Adrenal gland (tissue), 5 donors: ENCODE measurements around the gene FURIN.

Source experiments
- POLR2A ChIP-seq, 2 donors: fragments of 450-650 bp; IDR thresholded peaks; one replicate each; pipeline ENCODE4 v1.6.1; 2017; ENCODE audit warnings: antibody characterized with exemption in 2 of 2, mild to moderate bottlenecking in 2 of 2, moderate library complexity in 1 of 2
- TF ChIP-seq, protein P1 (sequence below), 6 experiments: fragments of 450-650 bp in 4 of 6; fragments of 200-600 bp in 2 of 6; sonication (generic) in 1 of 6; IDR thresholded peaks; 1 replicate in 5 of 6; 2 replicates in 1 of 6; pipeline versions ENCODE4 v1.5.1 to v1.8.0; 2016 to 2021; ENCODE audit warnings: antibody characterized with exemption in 6 of 6, mild to moderate bottlenecking in 2 of 6, moderate library complexity in 1 of 6
- donor health status: DM: no; HTN: no; CAD: no.

DNA sequence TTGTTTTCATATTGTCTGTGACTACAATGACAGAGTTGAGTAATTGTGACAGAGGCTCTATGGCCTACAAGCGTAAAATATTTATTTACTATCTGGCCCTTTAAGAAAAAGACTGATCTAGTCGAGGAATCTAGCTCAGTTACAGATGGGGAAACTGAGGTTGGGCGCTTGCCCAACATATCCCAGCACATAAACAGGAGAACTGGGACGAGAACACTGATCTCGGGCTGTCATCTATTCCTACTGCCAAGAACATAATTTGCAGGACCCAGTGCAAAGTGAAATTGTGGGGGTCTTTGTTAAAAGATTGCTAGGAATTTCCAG is 17.9 kb downstream of the FURIN start:
- TF ChIP-seq, protein P1, sequence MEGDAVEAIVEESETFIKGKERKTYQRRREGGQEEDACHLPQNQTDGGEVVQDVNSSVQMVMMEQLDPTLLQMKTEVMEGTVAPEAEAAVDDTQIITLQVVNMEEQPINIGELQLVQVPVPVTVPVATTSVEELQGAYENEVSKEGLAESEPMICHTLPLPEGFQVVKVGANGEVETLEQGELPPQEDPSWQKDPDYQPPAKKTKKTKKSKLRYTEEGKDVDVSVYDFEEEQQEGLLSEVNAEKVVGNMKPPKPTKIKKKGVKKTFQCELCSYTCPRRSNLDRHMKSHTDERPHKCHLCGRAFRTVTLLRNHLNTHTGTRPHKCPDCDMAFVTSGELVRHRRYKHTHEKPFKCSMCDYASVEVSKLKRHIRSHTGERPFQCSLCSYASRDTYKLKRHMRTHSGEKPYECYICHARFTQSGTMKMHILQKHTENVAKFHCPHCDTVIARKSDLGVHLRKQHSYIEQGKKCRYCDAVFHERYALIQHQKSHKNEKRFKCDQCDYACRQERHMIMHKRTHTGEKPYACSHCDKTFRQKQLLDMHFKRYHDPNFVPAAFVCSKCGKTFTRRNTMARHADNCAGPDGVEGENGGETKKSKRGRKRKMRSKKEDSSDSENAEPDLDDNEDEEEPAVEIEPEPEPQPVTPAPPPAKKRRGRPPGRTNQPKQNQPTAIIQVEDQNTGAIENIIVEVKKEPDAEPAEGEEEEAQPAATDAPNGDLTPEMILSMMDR (IDR thresholded peaks at IDR 0.05): peak in 2 of 6 experiments; percentile 7 to 17
- TF ChIP-seq POLR2A (IDR thresholded peaks at IDR 0.05): no peak
